Measurements from ENCODE around the gene EFCAB6.

DNA sequence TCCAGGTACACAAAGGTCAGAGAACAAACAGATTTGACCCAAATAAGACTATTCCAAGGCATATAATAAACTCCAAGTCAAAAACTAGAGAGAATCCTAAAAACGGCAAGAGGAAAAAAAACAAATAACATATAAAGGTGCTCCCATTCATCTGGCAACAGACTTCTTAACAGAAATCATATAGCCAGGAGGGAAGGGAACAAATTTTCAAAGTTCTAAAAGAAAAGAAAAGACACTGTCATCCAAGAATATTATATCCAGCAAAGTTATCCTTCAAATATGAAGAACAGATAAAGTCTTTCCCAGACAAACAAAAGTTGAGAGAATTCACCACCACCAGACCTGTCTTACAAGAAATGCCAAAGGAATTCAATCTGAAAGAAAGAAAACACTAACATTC is 11.1 kb downstream of the EFCAB6 start:
- TF ChIP-seq ZNF143 (CRISPR knock-in tag; IDR thresholded peaks at IDR 0.05), result no peak
- no peak for TF ChIP-seq PHF21A (CRISPR knock-in tag; IDR thresholded peaks at IDR 0.05)
- TF ChIP-seq ZNF496 (CRISPR knock-in tag; IDR thresholded peaks at IDR 0.05; ENCODE audit: insufficient replicate concordance), result no peak
- TF ChIP-seq, protein P1, sequence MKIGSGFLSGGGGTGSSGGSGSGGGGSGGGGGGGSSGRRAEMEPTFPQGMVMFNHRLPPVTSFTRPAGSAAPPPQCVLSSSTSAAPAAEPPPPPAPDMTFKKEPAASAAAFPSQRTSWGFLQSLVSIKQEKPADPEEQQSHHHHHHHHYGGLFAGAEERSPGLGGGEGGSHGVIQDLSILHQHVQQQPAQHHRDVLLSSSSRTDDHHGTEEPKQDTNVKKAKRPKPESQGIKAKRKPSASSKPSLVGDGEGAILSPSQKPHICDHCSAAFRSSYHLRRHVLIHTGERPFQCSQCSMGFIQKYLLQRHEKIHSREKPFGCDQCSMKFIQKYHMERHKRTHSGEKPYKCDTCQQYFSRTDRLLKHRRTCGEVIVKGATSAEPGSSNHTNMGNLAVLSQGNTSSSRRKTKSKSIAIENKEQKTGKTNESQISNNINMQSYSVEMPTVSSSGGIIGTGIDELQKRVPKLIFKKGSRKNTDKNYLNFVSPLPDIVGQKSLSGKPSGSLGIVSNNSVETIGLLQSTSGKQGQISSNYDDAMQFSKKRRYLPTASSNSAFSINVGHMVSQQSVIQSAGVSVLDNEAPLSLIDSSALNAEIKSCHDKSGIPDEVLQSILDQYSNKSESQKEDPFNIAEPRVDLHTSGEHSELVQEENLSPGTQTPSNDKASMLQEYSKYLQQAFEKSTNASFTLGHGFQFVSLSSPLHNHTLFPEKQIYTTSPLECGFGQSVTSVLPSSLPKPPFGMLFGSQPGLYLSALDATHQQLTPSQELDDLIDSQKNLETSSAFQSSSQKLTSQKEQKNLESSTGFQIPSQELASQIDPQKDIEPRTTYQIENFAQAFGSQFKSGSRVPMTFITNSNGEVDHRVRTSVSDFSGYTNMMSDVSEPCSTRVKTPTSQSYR (CRISPR knock-in tag; IDR thresholded peaks at IDR 0.05; ENCODE audit: borderline replicate concordance), result no peak
- TF ChIP-seq, protein P2, sequence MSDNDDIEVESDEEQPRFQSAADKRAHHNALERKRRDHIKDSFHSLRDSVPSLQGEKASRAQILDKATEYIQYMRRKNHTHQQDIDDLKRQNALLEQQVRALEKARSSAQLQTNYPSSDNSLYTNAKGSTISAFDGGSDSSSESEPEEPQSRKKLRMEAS (IDR thresholded peaks at IDR 0.05), result no peak
- no peak for TF ChIP-seq KLF11 (CRISPR knock-in tag; IDR thresholded peaks at IDR 0.05)
- TF ChIP-seq, protein P3, sequence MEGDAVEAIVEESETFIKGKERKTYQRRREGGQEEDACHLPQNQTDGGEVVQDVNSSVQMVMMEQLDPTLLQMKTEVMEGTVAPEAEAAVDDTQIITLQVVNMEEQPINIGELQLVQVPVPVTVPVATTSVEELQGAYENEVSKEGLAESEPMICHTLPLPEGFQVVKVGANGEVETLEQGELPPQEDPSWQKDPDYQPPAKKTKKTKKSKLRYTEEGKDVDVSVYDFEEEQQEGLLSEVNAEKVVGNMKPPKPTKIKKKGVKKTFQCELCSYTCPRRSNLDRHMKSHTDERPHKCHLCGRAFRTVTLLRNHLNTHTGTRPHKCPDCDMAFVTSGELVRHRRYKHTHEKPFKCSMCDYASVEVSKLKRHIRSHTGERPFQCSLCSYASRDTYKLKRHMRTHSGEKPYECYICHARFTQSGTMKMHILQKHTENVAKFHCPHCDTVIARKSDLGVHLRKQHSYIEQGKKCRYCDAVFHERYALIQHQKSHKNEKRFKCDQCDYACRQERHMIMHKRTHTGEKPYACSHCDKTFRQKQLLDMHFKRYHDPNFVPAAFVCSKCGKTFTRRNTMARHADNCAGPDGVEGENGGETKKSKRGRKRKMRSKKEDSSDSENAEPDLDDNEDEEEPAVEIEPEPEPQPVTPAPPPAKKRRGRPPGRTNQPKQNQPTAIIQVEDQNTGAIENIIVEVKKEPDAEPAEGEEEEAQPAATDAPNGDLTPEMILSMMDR (CRISPR knock-in tag; IDR thresholded peaks at IDR 0.05), result no peak
- no peak for TF ChIP-seq ZNF121 (CRISPR knock-in tag; IDR thresholded peaks at IDR 0.05)
- TF ChIP-seq POLR2AphosphoS5 (IDR thresholded peaks at IDR 0.05; ENCODE audit: low read depth, low read length), result no peak
- no peak for TF ChIP-seq SIX1 (CRISPR knock-in tag; IDR thresholded peaks at IDR 0.05; ENCODE audit: borderline replicate concordance)
- no peak for TF ChIP-seq ZKSCAN8 (CRISPR knock-in tag; IDR thresholded peaks at IDR 0.05; ENCODE audit: borderline replicate concordance)

Measured in HepG2 (cell line).